ENCODE measurements around the gene ST14. TPM values are rescaled to one million over a fixed set of nuclear protein-coding genes. Genes with fewer than 3 reads are reported as not detected.
"Not testable (repeated sequence)": the region's sequence is repeated elsewhere in the genome, so short reads cannot be mapped to it uniquely, and the experiment has no call there.

Gene ST14
- total RNA-seq, 1 experiment from 2014 or later = not detected

DNA sequence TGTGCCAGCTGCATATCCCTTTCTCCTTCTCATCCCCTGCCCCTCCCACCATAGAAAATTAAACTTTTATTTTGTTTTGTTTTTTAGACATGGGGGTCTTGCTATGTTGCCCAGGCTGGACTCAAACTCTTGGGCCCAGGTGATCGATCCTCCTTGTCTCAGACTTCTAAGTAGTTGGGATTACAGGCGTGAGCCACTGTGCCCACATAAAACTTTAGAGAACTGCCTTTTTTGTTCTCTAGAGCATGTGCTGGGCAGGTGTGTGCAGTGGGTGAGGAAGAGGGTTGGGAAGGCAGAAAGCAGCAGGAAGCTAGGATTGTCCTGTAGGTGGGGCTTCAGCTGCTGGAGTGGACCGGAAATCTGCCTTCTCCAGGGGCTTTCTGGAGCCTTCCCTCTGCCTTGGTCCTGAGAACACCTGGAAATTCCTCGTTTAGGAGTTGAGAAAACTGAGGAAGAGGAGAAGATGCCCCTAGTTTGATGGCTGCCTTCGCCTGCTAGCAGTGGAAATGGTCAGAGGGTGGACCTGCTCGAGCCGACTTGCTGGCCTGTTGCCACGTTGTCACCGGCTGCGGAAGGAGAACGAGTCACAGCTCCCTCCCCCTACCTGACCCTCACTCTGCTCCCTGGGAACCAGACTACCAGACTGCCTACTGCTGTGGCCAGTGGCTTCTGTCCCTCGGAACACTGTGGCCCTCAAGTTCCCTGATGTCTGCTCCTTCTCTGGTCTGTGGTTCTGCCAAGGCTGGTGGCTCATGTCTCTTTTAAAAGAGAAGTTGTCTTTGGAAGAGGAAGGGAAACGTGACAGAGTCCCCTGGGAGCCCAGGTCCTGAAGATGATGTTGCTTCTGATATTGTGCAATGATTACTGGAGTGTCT, 4.0 kb downstream of the ST14 start:
- DNase-seq (ENCODE audit: low spot score) = no peak

DNA sequence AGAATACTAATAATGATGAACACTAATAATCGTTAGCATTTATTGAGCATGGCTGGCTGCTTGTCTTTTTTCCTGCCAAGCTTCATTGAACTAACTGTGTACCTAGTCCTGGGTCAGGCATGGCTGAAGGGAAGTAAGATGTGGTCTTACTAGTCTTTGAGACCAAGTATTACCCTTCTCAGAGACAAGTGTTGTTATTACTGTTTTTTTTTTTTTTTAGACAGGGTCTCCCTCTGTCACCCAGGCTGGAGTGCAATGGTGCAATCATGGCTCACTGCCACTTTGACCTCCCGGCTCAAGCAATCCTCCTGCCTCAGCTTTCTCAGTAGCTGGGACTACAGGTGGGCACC, 4.6 kb downstream of the ST14 start:
- no peak for DNase-seq (ENCODE audit: low spot score)

DNA sequence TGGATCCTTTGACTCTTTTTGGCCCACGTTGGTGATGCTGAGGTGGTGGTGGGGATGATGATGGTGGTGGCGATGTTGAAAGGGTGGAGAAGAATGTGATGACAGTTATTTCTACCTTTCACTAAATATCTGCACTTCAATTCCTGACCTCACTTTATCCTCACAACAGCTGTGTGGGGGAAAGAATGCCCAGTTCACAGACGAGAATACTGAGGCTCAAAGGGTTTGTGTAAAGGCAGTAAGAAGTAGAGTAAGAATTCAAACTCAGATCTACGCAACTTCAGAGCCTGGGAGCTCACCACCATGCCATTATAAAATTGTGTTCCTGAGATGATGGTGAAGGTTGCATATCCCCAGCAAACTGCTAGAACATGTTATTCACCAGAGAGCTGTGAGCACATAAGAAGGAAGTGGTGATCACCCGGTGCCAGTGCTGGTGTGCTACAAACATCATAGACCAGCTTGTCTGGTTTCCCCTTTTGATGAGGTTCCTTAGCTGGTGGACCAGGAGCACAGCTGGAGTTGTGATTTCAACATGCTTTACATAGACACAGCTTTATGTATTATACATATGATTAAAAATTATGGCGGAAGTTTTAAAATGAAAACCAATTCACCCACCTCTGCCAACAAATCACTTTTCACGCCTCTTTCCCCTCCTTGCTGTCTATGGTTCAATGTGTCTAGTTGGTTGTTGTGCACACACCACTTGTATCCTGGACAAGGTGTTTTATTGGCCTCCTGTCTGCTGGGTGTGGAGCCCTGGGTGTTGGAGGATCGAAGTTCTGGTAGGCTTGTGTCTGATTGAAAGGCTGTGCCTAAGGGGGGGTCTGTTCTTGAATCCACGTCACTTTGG, 6.2 kb downstream of the ST14 start:
- DNase-seq (ENCODE audit: low spot score) = no peak

DNA sequence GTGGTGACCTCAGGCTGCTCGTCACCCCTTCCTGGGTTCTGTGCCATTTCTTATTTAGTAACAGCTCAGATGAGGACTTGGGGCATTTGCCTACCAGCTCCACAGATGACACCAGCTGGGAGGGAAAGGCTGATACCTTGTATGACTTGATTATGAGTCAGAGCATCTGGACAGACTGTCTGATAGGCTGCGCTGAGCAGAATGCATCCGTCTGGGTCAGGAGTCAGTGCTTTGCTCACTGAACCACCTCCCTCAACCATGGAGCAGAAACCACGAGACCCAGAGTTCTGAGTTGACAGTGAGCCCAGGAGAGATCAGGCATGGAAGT, 6.8 kb downstream of the ST14 start:
- peak; percentile 95 for DNase-seq (ENCODE audit: low spot score)

DNA sequence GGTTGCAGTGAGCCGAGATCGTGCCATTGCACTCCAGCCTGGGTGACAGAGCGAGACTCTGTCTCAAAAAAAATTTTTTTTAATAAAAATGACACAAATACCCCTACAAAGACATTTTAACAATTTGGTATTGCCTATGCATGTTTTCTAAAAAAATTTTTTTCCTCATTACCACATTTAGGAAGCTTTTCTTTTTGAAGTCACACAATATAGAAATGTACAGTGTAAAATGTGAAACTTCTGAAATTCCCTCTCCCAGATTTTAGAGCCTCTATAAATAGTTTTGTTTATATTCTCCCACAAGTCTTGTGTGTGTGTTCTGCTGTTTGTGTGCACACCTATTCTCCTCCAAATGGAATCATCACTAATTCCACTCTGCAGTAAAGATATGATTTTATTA, 7.6 kb downstream of the ST14 start:
- DNase-seq (ENCODE audit: low spot score) = no peak

DNA sequence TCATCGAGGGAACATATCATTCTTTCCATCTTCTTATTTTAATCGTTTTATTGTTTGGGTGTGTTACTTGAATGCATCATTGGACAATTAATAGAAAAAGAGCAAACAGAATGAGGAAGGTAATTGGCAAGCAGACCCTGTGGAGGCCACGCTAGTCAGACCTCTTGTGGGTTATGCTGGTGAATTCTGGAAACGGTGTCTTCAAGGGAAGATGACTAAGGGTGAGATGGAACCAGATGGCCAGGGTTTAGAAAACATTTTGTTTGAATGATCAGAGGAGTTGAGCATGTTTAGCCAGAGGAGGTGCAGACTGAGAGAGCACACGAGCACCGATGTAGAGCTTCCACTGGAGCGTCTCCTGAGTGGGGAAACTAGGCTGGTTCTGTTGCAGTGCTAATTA, 8.5 kb downstream of the ST14 start:
- no peak for DNase-seq (ENCODE audit: low spot score)

DNA sequence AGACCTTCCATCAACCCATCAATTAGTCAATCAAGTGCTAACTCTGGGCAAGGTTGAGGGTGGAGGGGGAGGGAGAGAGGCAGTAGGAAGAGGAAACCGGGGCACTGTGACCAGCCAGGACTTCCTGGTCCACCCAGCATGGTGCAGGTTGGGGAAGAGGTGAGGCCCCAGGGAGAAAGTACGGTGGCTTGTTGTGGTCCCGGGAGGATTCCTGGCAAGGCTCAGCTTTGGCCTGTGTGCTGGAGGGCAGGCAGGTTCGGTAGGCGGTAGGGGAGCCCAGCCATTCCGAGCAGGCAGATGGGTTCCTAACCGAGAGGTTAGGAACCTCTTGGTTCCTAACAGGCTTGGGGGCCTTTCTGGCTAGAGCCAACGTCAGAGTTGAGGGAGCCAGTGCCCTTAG, 10.8 kb downstream of the ST14 start:
- DNase-seq (ENCODE audit: low spot score) = no peak

DNA sequence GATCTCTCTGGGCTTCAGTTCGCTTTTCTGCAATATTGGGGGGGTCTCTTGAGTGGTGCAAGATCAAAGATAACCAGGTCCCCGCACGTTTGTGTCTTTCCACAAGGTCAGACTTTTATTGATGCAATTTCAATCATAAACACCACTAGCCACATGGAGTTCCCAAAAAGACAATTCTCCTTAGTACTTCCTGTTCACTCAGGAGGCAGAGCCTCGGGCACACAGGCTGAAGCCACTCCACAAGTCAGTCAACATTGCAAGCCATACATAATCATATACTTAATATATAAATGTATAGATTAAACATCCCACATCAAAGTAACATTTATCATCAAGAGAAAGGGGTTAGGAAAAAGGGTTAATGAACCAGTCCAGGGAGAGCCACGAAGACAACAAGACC, 12.0 kb downstream of the ST14 start:
- DNase-seq (ENCODE audit: low spot score) = no peak

DNA sequence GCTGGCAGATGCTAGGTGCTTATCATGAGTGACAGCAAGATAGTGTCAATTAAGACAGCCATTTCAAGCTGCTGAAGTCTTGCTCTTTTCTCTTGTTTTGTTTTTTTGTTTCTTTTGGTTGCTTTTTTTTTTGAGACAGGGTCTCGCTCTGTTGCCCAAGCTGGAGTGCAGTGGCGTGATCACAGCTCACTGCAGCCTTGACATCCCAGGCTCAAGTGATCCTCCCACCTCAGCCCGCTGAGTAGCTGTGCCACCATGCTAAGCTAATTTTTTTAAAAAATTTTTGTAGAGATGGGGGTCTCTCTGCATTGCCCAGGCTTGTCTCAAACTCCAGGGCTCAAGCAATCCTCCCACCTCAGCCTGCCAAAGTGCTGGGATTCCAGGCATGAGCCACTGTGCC, 12.4 kb downstream of the ST14 start:
- not testable (repeated sequence) for DNase-seq (ENCODE audit: low spot score)

DNA sequence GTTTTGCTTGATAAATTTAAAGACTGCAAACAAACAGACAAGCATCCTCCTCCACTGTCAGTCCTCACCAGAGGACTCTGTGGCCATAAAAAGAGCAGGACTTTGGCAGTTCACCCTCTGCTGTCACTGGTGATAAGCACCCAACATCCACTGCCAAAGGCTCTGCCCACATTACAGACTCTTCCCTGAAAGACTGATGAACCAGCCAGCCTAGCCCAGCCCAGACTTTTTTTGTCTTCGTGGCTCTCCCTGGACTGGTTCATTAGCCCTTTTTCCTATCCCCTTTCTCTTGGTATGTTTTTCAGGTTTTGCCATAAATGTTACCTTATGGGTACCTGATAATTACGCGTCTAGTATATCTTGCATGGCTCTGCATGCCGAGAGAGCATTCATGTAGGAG, 15.1 kb downstream of the ST14 start:
- no peak for DNase-seq (ENCODE audit: low spot score)

DNA sequence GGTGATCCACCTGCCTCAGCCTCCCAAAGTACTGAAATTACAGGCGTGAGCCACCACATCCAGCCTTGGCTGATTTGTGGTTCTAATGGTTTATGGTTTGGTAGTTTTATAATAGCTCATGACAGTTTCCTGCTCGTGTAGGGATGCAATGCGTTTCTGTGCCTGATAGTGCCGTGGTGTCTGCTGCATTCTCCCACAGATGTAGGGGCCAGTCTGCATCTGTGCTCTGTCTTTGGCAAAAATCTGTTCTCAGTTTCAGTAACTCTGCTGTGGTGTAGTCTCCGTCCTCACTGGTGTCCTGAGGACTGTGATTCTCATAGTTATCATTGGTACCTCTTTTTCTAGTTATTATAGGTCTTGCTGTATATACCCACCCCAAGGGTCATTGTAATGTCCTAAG, 16.3 kb downstream of the ST14 start:
- DNase-seq (ENCODE audit: low spot score) = no peak

DNA sequence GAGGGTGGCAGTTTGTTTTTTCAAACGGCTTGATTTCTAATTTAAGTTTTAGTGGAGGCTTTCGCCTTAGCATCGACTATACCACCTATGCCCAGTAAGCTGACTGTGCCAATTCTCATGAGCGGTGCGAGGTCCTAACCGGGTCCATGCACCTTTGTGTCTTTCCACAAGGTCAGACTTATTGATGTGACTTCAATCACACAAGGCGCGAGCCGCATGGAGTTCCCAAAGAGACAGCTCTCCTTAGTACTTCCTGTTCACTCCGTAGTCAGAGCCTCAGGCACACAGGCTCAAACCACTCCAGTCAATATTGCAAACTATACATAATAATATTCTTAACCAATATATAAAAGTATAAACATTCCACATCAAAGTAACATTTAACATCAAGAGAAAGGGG, 18.2 kb downstream of the ST14 start:
- no peak for DNase-seq (ENCODE audit: low spot score)

DNA sequence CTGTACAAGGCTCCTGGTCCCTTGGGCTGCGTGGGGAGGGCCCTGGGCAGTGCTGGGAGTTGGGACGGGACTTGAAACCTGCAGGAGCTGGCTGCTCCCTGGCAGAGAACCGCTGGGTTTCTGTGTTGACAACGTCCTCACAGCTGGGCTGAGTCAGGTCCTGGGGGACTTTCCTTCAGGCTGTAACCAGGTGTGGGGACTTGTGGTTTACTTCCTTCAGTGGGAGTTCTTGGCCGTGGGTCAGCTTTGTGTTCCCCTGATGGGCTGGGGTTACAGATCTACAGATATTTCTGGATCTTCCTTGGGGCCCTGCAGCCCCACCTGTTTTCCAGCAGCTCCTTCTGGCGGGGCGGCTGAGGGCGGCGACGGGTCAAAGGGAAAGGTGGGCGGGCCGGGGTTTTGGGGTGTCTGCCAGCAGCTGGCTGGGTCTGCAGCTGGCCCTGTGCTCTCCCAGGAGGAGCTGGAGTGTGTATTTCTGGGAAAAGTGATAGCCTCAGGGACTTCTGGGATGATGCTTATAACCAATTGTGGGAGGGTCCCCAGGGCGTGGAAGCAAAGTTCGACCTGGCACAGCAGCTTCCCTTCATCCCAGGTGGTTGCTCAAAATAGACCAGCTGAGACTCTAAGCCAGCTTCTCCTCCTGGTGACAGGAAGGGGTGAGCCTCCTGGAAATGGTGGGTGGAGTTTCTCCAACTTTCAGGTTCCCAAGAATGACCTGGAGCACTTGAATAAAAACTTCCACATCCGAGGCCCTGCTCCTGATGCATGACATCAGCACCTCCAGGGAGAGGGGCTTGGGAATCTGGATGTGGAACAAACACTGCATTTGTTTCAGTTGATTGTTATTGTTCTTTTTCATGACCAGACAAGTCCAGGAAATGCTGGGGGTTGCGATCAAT, 19.1 kb downstream of the ST14 start:
- DNase-seq (ENCODE audit: low spot score) = no peak

DNA sequence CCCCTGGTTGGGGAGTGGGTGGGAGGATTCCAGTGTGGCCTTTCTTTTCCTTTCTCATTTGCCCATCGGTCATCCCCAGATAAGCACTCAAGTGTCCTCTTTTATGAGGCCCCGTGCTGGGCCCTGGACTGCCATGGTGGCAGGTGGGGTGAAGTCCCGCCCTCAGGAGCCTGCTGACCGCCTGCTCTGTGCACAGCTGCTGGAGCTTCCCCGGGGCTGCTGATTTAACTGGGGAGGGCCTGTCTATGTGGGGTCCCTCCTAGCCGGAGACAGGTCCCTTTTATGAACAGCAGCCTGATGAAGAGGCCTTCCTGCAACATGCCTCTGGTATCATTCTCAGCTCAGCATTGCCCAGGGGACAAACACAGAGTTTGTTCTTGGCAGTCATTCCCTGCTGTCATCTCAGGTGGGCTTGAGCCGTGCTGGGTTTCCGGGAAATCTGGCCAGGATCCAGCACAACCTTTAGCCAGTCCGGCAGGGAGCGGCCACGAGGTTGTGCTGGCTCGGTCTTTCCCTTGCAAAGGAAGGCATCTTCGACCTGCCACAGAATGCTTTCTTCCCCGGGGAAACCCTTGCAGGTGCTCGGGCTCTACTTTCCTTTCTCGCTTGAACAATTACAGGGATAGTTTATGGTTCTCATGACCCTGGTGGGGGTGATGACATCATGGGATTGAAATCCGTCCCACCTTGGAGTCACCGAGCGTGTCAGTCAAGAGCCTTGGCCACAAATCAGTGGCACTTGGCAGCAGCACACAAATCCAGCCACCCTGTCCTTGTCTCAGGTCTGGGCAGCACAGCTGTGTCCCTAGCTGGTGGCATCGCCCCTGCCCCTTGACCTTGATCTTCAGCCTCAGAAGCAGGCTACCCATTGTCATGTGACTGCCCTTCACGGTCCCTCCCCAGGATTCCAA, 20.1 kb downstream of the ST14 start:
- DNase-seq (ENCODE audit: low spot score) = no peak

DNA sequence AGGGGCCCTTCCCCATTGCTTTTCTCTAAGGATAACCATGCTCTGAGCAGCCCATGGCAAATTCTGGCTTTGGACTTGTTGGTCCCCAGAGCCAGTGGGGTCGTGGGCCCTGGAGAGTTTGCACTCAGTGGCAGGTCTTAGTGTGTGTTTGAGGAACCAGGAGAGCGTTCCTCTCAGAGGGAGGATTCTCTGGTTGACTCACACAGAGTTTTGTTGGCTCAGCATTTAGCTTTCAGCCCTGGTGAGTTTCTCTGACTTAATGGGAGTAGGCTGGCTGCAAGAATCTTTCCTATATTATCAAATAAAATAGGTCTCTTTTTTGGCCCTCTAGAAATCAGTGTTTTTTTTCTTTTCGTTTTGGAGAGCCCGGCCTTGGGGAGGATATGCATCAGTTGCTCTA, 20.9 kb downstream of the ST14 start:
- DNase-seq (ENCODE audit: low spot score) = no peak

DNA sequence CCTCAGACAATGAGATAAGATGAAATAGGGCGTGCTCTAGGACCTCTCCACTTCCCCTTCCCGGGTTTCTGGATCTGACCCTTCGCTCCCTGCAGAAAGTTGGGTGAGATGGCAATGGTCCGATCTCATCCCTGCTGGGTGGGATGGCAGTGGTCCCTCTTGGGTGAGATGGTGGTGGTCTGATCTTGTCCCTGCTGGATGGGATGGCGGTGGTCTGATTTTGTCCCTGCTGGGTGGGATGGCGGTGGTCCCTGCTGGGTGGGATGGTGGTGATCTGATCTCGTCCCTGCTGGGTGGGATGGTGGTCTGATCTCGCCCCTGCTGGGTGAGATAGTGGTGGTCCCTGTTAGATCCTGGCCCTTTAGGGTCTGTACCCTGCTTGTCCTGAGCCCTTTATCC, 21.3 kb downstream of the ST14 start:
- no peak for DNase-seq (ENCODE audit: low spot score)

DNA sequence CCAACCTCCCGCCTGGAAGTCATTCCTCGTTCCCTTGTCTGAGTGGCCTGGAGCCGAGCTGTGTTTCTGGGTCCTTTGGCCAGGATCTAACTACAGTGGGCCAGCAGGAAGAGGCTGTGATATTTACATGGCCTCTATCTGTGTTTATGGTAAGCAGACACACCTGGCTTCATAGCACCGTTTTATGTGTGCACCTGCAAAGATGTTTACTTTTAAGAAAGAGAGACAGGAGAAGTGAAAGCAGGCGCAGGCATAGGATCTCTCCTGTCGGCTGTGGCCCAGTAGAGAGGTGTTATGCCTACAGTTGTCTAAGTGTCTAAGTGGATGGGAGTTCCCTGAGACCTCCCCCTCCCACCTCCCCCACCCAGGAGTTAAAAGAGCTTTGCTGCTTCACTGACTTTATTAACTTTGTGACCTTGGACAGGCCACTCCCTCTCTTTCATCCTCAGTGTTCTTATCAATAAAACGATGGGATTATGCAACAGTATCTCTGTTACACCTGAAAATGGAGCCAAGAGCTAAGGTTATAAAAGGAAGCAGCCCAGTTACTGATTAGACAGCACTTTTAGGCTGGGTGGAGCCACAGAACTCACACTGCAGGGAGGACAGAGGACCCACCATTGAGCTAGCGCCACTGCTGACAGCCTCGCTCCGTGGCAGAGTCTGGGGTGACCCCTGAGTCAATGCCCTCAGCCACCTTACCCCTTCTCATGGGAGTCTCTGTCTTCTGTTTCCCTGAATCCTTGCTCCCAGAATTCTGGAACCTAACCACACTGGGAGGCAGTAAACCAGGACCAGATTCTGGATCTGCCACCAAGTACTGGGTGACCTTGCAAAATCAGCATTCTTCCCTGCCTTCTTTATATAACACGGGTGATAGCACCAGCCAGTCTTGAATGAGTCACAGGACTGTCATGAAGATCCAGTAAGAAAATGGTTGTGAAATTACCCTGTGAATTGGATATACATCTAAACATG, 22.0 kb downstream of the ST14 start:
- peak; percentile 55 for DNase-seq (ENCODE audit: low spot score)

DNA sequence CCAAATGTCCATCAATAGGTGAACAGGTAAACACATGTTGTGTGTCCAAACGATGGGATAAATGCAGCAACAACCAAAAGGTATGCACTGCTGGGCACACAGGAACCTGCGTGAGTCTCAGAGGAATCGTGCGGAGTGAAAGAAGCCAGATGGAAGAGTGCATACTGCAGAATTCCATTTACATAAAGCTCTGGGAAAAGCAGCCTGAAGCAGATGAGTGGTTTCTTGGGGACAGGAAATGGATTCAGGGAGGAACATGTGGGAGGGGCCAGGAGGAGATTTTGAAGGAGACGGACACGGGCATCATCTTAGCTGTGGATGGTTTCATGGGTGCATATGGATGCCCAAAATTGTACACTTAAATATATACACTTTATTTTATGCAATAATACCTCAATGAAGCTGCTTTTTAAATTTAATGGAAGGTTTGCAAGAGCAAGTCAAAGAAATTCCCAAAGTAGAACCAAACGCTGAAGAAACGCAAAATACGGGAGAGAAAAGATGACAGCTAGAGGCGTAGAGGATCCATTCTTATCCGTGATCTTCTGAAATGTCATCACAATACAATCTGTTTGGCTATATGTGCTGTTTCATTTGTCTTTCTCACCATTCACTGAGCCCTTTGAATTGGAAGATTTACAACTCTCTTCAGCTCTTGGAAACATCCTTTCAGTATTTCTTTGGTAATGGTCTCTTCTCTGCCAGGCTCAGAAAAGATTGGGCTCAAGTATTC, 24.5 kb downstream of the ST14 start:
- DNase-seq (ENCODE audit: low spot score) = no peak

DNA sequence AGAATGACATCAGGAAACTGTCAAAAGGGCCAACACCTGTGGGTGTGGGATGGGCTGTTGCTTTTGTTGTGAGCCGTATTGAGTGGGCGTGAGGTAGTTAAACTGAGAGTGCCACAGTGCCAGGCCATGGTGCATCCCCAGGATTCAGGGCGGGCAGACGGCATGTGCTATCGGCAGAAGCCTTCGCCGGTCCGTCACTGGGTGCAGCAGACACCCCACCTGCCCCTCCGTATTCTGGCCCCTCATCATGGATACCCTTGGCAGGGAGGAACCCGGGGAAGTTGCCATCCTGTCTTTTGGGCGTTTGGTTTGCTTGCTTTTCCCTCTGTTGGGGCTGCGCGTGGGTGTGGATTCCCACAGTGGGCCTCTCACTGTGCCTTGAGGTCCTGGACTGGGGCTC, 27.5 kb downstream of the ST14 start:
- no peak for DNase-seq (ENCODE audit: low spot score)

Measured in A172 (cell line).